ENCODE measurements around the gene SLAMF1. TPM values are rescaled to one million over a fixed set of nuclear protein-coding genes. Genes with fewer than 3 reads are reported as not detected.

SLAMF1 gene
- total RNA-seq, 1 donor from 2014 or later = not detected

GRCh38 chr1:160608057-160608456 lies 38.8 kb downstream of the SLAMF1 start:
- Mint-ChIP-seq H3K4me1 (ENCODE audit: low read depth, unreplicated experiment) (peaks cover 9% of the 10 kb centered on the region), H3K36me3 (ENCODE audit: low read depth, unreplicated experiment) (no peaks in the 10 kb centered on the region), H3K27me3 (ENCODE audit: low read depth, unreplicated experiment) (peaks cover 18% of the 10 kb centered on the region), H3K9me3 (ENCODE audit: unreplicated experiment) (no peaks in the 10 kb centered on the region), H3K4me3 (ENCODE audit: unreplicated experiment) (no peak overlapping the region), H3K27ac (ENCODE audit: unreplicated experiment) (no peak overlapping the region)
- Histone ChIP-seq H3K9ac (ENCODE audit: low read length) (no peak overlapping the region), H3K36me3 (ENCODE audit: insufficient read depth, low read length) (no peaks in the 10 kb centered on the region), H3K4me3 (ENCODE audit: insufficient read depth, low read depth, low read length) (no peak overlapping the region), H3K9me3 (ENCODE audit: insufficient read depth, low read depth, low read length) (no peaks in the 10 kb centered on the region), H3K4me2 (ENCODE audit: low read length) (no peak overlapping the region), H3K79me2 (ENCODE audit: insufficient read depth, low read length) (no peaks in the 10 kb centered on the region), H2AFZ (ENCODE audit: low read depth, low read length) (no peak overlapping the region), H3K4me1 (ENCODE audit: insufficient read depth, low read length) (no peaks in the 10 kb centered on the region), H4K20me1 (ENCODE audit: insufficient read depth, low read length) (no peaks in the 10 kb centered on the region), H3K27me3 (ENCODE audit: insufficient read depth, low read length) (peaks cover 24% of the 10 kb centered on the region), H3K27ac (ENCODE audit: low read depth, low read length) (no peak overlapping the region)
- no peak for DNase-seq (ENCODE audit: low read depth)
- TF ChIP-seq EZH2 (IDR thresholded peaks at IDR 0.05; ENCODE audit: insufficient read depth, low read length) (no peak), CTCF (IDR thresholded peaks at IDR 0.05; ENCODE audit: insufficient read depth, low read depth, low read length) (no peak)
- no peak for FAIRE-seq

- no peak overlapping the region for H3K27ac Mint-ChIP-seq (ENCODE audit: unreplicated experiment)
- TF ChIP-seq CTCF (IDR thresholded peaks at IDR 0.05; ENCODE audit: insufficient read depth, low read depth, low read length) (no peak), EZH2 (IDR thresholded peaks at IDR 0.05; ENCODE audit: insufficient read depth, low read length) (no peak)
- Histone ChIP-seq H3K4me1 (ENCODE audit: insufficient read depth, low read length) (no peaks in the 10 kb centered on the region), H3K27me3 (ENCODE audit: insufficient read depth, low read length) (peaks cover 21% of the 10 kb centered on the region), H3K79me2 (ENCODE audit: insufficient read depth, low read length) (no peaks in the 10 kb centered on the region), H3K4me3 (ENCODE audit: insufficient read depth, low read depth, low read length) (no peak overlapping the region), H2AFZ (ENCODE audit: low read depth, low read length) (no peak overlapping the region), H3K36me3 (ENCODE audit: insufficient read depth, low read length) (no peaks in the 10 kb centered on the region), H3K27ac (ENCODE audit: low read depth, low read length) (no peak overlapping the region), H4K20me1 (ENCODE audit: insufficient read depth, low read length) (no peaks in the 10 kb centered on the region), H3K9ac (ENCODE audit: low read length) (no peak overlapping the region), H3K9me3 (ENCODE audit: insufficient read depth, low read depth, low read length) (no peaks in the 10 kb centered on the region), H3K4me2 (ENCODE audit: low read length) (no peak overlapping the region)
- H3K4me3 Mint-ChIP-seq (ENCODE audit: unreplicated experiment) = no peak overlapping the region
- no peaks in the 10 kb centered on the region for H3K36me3 Mint-ChIP-seq (ENCODE audit: low read depth, unreplicated experiment)
- DNase-seq (ENCODE audit: low read depth) (no peak), FAIRE-seq (no peak)
- H3K27me3 Mint-ChIP-seq (ENCODE audit: low read depth, unreplicated experiment) = peaks cover 18% of the 10 kb centered on the region
- H3K9me3 Mint-ChIP-seq (ENCODE audit: unreplicated experiment) = no peaks in the 10 kb centered on the region
- H3K4me1 Mint-ChIP-seq (ENCODE audit: low read depth, unreplicated experiment) = peaks cover 9% of the 10 kb centered on the region
Observed at GRCh38 chr1:160607672-160608032, 39.2 kb downstream of the SLAMF1 start.

- Histone ChIP-seq H3K27ac (ENCODE audit: low read depth, low read length) (no peak overlapping the region), H3K4me2 (ENCODE audit: low read length) (no peak overlapping the region), H3K4me3 (ENCODE audit: insufficient read depth, low read depth, low read length) (no peak overlapping the region), H3K9ac (ENCODE audit: low read length) (no peak overlapping the region), H3K9me3 (ENCODE audit: insufficient read depth, low read depth, low read length) (no peaks in the 10 kb centered on the region), H3K27me3 (ENCODE audit: insufficient read depth, low read length) (peaks cover 21% of the 10 kb centered on the region), H2AFZ (ENCODE audit: low read depth, low read length) (no peak overlapping the region), H4K20me1 (ENCODE audit: insufficient read depth, low read length) (no peaks in the 10 kb centered on the region), H3K36me3 (ENCODE audit: insufficient read depth, low read length) (no peaks in the 10 kb centered on the region), H3K4me1 (ENCODE audit: insufficient read depth, low read length) (no peaks in the 10 kb centered on the region), H3K79me2 (ENCODE audit: insufficient read depth, low read length) (no peaks in the 10 kb centered on the region)
- DNase-seq (ENCODE audit: low read depth) = peak; percentile 55
- H3K27ac Mint-ChIP-seq (ENCODE audit: unreplicated experiment) = peak overlapping the region; percentile 53
- no peak overlapping the region for H3K4me3 Mint-ChIP-seq (ENCODE audit: unreplicated experiment)
- no peaks in the 10 kb centered on the region for H3K9me3 Mint-ChIP-seq (ENCODE audit: unreplicated experiment)
- peak; percentile 98 for FAIRE-seq
- H3K4me1 Mint-ChIP-seq (ENCODE audit: low read depth, unreplicated experiment) = peaks cover 9% of the 10 kb centered on the region
- H3K36me3 Mint-ChIP-seq (ENCODE audit: low read depth, unreplicated experiment) = no peaks in the 10 kb centered on the region
- TF ChIP-seq EZH2 (IDR thresholded peaks at IDR 0.05; ENCODE audit: insufficient read depth, low read length) (no peak), CTCF (IDR thresholded peaks at IDR 0.05; ENCODE audit: insufficient read depth, low read depth, low read length) (peak; percentile 89)
- H3K27me3 Mint-ChIP-seq (ENCODE audit: low read depth, unreplicated experiment) = peaks cover 18% of the 10 kb centered on the region
Observed at GRCh38 chr1:160607011-160607671, 39.7 kb downstream of the SLAMF1 start.
